Peyer's patch (tissue), 4 donors: Measurements from ENCODE around the gene DBT.

ENCODE experiments used
- POLR2A ChIP-seq, 2 donors: fragments of 450-650 bp; IDR thresholded peaks; one replicate each; pipeline ENCODE4 v1.5.1; 2017; ENCODE audit warnings: antibody characterized with exemption in 2 of 2, mild to moderate bottlenecking in 2 of 2, moderate library complexity in 2 of 2
- TF ChIP-seq, protein P1 (sequence below), 6 experiments: fragments of 450-650 bp in 4 of 6; fragments of 200-600 bp in 2 of 6; sonication (generic) in 1 of 6; IDR thresholded peaks; one replicate each; pipeline ENCODE4 v1.5.1; 2017 to 2019; ENCODE audit warnings: antibody characterized with exemption in 6 of 6, mild to moderate bottlenecking in 3 of 6, moderate library complexity in 1 of 6

GRCh38 chr1:100178091-100178490 lies 71.5 kb downstream of the DBT start, which contains the start of gene LRRC39:
- TF ChIP-seq, protein P1, sequence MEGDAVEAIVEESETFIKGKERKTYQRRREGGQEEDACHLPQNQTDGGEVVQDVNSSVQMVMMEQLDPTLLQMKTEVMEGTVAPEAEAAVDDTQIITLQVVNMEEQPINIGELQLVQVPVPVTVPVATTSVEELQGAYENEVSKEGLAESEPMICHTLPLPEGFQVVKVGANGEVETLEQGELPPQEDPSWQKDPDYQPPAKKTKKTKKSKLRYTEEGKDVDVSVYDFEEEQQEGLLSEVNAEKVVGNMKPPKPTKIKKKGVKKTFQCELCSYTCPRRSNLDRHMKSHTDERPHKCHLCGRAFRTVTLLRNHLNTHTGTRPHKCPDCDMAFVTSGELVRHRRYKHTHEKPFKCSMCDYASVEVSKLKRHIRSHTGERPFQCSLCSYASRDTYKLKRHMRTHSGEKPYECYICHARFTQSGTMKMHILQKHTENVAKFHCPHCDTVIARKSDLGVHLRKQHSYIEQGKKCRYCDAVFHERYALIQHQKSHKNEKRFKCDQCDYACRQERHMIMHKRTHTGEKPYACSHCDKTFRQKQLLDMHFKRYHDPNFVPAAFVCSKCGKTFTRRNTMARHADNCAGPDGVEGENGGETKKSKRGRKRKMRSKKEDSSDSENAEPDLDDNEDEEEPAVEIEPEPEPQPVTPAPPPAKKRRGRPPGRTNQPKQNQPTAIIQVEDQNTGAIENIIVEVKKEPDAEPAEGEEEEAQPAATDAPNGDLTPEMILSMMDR (IDR thresholded peaks at IDR 0.05): no peak
- TF ChIP-seq POLR2A (IDR thresholded peaks at IDR 0.05): no peak
